ENCODE measurements around the gene GADD45GIP1. TPM values are rescaled to one million over a fixed set of nuclear protein-coding genes. Genes with fewer than 3 reads are reported as not detected.
"Not testable (repeated sequence)": the region's sequence is repeated elsewhere in the genome, so short reads cannot be mapped to it uniquely, and the experiment has no call there.

GADD45GIP1 gene
- total and polyA plus RNA-seq, 12 donors = 16.5 to 213 (median 49.5) TPM

DNA sequence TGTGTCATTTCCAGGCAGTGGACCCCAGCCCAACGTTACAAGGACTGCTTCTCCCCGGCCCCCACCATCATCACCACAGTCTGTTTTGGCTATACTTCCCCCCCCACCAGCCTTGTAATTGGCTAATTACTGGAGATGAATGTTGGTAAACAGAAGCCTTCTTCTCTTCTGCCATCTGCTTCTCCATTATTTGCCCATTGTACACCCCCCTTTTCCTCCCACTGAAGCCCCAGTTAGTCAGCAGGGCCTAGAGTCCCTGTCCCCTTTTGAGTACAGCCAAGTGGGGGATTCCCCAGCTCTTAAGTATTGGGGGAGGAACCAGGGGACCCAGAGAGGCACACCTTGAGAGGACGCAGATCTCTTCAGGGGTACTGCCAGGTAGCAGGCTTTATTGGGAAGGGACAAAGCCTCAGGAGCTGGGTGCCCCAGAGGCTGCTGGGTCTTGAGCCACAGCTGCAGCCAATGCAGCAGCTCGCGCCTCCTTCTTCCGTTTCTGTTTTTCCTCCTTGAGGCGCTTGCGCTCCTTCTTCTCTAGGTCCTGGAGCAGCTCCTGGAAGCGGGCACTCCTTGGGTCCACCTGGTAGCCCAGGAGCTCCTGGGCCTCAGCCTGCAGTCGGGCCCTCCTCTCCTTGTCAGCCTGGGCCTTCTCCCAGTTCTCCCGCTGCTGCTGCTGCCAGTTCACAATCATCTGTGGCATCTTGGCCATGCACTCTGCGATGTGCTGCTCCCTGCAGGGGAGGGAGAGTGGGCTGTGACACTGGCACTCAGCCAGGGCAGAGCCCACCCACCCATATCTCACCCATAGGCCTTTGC is 3.0 kb downstream of the GADD45GIP1 start:
- DNase-seq = peak in 1 of 7 donors; percentile 52
- intact Hi-C loops (cut with DNase I) = no loop called here
- Histone ChIP-seq H3K36me3 (replicated peaks in 1 of 2) (peaks cover 0 to 55% of the 10 kb centered on the region in 2 donors), H3K9me3 (replicated peaks in 1 of 3) (no peaks in the 10 kb centered on the region), H3K4me1 (replicated peaks in 1 of 2) (peaks cover 24 to 50% of the 10 kb centered on the region in 2 donors), H3K4me3 (no peak overlapping the region), H3K27me3 (no peaks in the 10 kb centered on the region), H3K27ac (peak overlapping the region; percentile 18 to 89 (median 84))
- 55 to 63% (median 59%) methylated on average over 9 to 12 of the region's 12 CpGs for WGBS, 4 donors
- TF ChIP-seq POLR2A (IDR thresholded peaks at IDR 0.05) = no peak

DNA sequence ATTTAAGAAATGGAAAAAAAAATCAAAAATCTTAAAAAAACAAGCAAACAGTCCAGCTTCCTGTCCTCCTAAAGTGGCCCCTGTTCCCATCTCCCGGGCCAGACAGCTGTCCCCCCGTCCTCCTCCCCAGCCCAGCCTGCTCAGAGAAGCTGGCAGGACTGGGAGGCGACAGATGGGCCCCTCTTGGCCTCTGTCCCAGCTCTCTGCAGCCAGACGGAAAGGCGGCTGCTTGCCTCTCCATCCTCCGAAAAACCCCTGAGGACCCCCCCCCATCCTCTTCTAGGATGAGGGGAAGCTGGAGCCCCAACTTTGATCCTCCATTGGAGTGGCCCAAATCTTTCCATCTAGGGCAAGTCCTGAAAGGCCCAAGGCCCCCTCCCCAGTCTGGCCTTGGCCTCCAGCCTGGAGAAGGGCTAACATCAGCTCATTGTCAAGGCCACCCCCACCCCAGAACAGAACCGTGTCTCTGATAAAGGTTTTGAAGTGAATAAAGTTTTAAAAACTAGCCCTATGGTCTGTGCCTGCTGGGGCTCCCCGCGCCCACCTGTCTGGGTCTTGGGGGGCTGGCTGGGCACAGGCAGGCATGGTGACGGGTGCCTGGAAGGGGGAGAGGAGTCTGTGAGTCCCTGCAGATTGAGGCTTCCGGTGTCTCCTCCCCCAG is 3.8 kb downstream of the GADD45GIP1 start:
- Histone ChIP-seq H3K9me3 (replicated peaks in 1 of 3) (no peaks in the 10 kb centered on the region), H3K27ac (peak overlapping the region; percentile 18 to 89 (median 84)), H3K4me1 (replicated peaks in 1 of 2) (peaks cover 24 to 50% of the 10 kb centered on the region in 2 donors), H3K4me3 (no peak overlapping the region), H3K27me3 (no peaks in the 10 kb centered on the region), H3K36me3 (replicated peaks in 1 of 2) (peaks cover 0 to 62% of the 10 kb centered on the region in 2 donors)
- TF ChIP-seq POLR2A (IDR thresholded peaks at IDR 0.05) (no peak), CTCF (IDR thresholded peaks at IDR 0.05) (no peak)
- DNase-seq = peak in 3 of 7 donors; percentile 71 to 73 (median 73)
- intact Hi-C loops (cut with DNase I) = no loop called here
- 26 to 28% (median 27%) methylated on average over 6 to 11 of the region's 11 CpGs for WGBS, 4 donors

DNA sequence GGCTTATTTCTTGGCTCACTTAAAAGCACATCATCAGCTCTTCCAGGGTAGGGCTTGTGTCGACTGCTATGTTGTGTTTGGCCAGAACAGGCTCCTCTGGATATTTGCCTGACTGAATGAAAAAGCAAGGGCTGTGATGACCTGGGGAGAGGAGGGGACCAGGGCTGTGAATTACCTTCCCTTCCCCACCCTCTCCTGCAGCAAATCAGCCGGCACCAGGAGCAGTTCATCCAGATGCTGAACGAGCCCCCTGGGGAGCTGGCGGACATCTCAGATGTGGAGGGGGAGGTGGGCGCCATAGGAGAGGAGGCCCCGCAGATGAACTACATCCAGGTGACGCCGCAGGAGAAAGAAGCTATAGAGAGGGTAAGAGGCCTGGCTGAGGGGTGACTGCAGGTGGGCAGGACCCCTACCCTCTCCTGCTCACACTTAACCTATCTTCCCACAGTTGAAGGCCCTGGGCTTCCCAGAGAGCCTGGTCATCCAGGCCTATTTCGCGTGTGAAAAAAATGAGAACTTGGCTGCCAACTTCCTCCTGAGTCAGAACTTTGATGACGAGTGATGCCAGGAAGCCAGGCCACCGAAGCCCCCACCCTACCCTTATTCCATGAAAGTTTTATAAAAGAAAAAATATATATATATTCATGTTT is 4.4 kb downstream of the GADD45GIP1 start:
- Histone ChIP-seq H3K27ac (peak overlapping the region; percentile 60 to 90 (median 74)), H3K4me1 (replicated peaks in 1 of 2) (peaks cover 24 to 49% of the 10 kb centered on the region in 2 donors), H3K36me3 (replicated peaks in 1 of 2) (peaks cover 0 to 68% of the 10 kb centered on the region in 2 donors), H3K27me3 (no peaks in the 10 kb centered on the region), H3K9me3 (replicated peaks in 1 of 3) (no peaks in the 10 kb centered on the region), H3K4me3 (no peak overlapping the region)
- intact Hi-C loops (cut with DNase I) = no loop called here
- no peak for TF ChIP-seq POLR2A (IDR thresholded peaks at IDR 0.05)
- no peak for TF ChIP-seq CTCF (IDR thresholded peaks at IDR 0.05)
- DNase-seq = peak in 5 of 7 donors; percentile 64 to 80 (median 76)
- WGBS, 4 donors = 43 to 49% (median 46%) methylated on average over 12 of the region's 12 CpGs

DNA sequence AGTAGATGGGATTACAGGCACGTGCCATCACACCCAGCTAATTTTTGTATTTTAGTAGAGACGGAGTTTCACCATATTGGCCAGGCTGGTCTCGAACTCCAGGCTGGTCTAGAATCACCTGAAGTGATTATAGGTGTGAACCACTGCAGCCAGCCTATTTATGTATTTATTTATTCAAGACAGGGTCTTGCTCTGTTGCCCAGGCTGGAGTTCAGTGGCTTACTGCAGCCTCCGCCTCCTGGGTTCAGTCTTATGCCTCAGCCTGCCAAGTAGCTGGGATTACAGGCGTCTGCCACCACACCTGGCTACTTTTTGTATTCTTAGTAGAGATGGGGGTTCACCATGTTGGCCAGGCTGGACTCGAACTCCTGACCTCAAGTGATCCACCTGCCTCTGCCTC is 5.0 kb downstream of the GADD45GIP1 start:
- H3K36me3 ChIP-seq (replicated peaks in 1 of 2) = peaks cover 0 to 68% of the 10 kb centered on the region in 2 donors
- not testable (repeated sequence) for H3K27me3 ChIP-seq
- H3K4me1 ChIP-seq (replicated peaks in 1 of 2) = peaks cover 24 to 52% of the 10 kb centered on the region in 2 donors

More for the DNA sequence above, 5.0 kb downstream of the GADD45GIP1 start:
- peak overlapping the region; percentile 60 to 90 (median 74) for H3K27ac ChIP-seq
- DNase-seq; H3K9me3 ChIP-seq (replicated peaks in 1 of 3); H3K4me3 ChIP-seq; intact Hi-C loops (cut with DNase I): not testable (repeated sequence)
- 80 to 91% (median 89%) methylated on average over 6 of the region's 6 CpGs for WGBS, 4 donors
